Transverse colon (tissue), 4 donors: Measurements from ENCODE around the gene PRMT6. TPM values are rescaled to one million over a fixed set of nuclear protein-coding genes. Genes with fewer than 3 reads are reported as not detected.
"Not testable (repeated sequence)": the region's sequence is repeated elsewhere in the genome, so short reads cannot be mapped to it uniquely, and the experiment has no call there.

Experiments
- DNase-seq: peaks from one replicate; pipeline ENCODE4 v3.0.0-alpha.2; 2019
- H3K27ac ChIP-seq, 4 donors: fragments of 200-600 bp; sonication (generic); 2 replicates each; pipeline ENCODE4 v1.5.1; 2016 to 2018; ENCODE audit warnings: inconsistent platforms in 4 of 4
- H3K27me3 ChIP-seq: fragments of 200-600 bp; sonication (generic); 2 replicates; pipeline ENCODE4 v1.5.1; 2017; ENCODE audit warnings: inconsistent platforms
- H3K36me3 ChIP-seq, 4 donors: fragments of 200-600 bp; sonication (generic); 2 replicates each; pipeline ENCODE4 v1.5.1; 2017 to 2019; ENCODE audit warnings: inconsistent platforms in 4 of 4
- H3K4me1 ChIP-seq, 4 donors: fragments of 200-600 bp; sonication (generic); 2 replicates each; pipeline ENCODE4 v1.5.1; 2017 to 2020; ENCODE audit warnings: inconsistent platforms in 4 of 4
- H3K4me3 ChIP-seq, 4 donors: fragments of 200-600 bp; sonication (generic); 1 replicate in 1 of 4; 2 replicates in 3 of 4; pipeline versions ENCODE4 v1.5.1 to v1.6.1; 2017 to 2019; ENCODE audit warnings: inconsistent platforms in 4 of 4
- H3K9me3 ChIP-seq, 2 donors: fragments of 200-600 bp; sonication (generic); 2 replicates each; pipeline ENCODE4 v1.5.1; 2017 to 2019; ENCODE audit warnings: inconsistent platforms in 2 of 2
- EP300 ChIP-seq: sonication (generic); formaldehyde crosslinking; IDR thresholded peaks from one replicate; pipeline ENCODE4 v1.6.1; 2017; ENCODE audit warnings: antibody characterized with exemption, low read depth
- POLR2A ChIP-seq: fragments of 450-650 bp; IDR thresholded peaks from one replicate; pipeline ENCODE4 v1.6.1; 2016; ENCODE audit warnings: antibody characterized with exemption, mild to moderate bottlenecking, moderate library complexity
- POLR2AphosphoS5 ChIP-seq, 3 donors: sonication (generic); formaldehyde crosslinking; IDR thresholded peaks; one replicate each; pipeline ENCODE4 v1.6.1; 2016; ENCODE audit warnings: antibody characterized with exemption in 3 of 3
- WGBS, 2 donors: methylation state at CpG; one replicate each; pipeline ENCODE4 v1.1.5; 2018; ENCODE audit warnings: low coverage in 1 of 2; 5-methylcytosine and 5-hydroxymethylcytosine counted together
- in situ Hi-C, 4 donors: fragments of 200-750 bp; cut with MboI; loops; one replicate each; pipeline versions ENCODE4 v1.15.0 to v1.15.1; 2017; ENCODE audit warnings: low sequenced_read_pairs in 3 of 4, low pct_ligation_motif_present in 1 of 4, low pct_unique_long_range_greater_than_20kb in 1 of 4
- intact Hi-C: fragments of 100-400 bp; cut with DNase I; formaldehyde crosslinking; loops from one replicate; pipeline ENCODE4 v1.15.1; 2023; ENCODE audit warnings: low total_unique reads
- total RNA-seq, 4 donors: library from RNA; depleted of rRNA; stranded (reverse); fragments of >200 nt; gene quantifications; one replicate each; pipeline ENCODE4 v1.1.0, GENCODE V29; 2016
- TF ChIP-seq, protein P1 (sequence below), 5 experiments: fragments of 200-600 bp in 3 of 5; fragments of 450-650 bp in 2 of 5; sonication (generic) in 3 of 5; IDR thresholded peaks; 1 replicate in 2 of 5; 2 replicates in 3 of 5; pipeline ENCODE4 v1.5.1; 2016 to 2017; ENCODE audit warnings: antibody characterized with exemption in 5 of 5, inconsistent platforms in 3 of 5, mild to moderate bottlenecking in 2 of 5, moderate library complexity in 1 of 5

The PRMT6 gene
- total RNA-seq, 4 donors from 2014 or later = 10.7 to 15.7 (median 12.0) TPM

DNA sequence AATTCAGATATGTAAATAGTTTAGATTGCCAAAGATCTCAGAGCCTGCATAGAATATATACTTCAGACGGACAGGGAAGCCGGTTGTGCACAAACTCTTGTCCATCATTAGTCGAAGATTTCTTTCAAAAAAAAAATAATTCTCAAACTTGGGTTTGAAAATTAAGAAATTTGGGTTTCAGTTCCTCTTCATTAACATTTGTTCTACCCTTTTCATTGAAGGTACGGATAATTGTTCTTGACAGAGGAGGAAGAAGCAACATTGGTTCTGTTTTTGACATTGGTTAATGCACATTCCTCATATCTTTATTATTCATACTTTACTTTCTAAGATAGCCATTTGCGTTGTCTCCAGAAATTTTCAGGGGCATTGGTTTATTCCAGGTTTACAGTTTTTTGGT lies 38.0 kb upstream of the PRMT6 start:
- 73 to 94% methylated on average over 5 of the region's 5 CpGs for WGBS, 2 donors
- no peaks in the 10 kb centered on the region for H3K4me1 ChIP-seq
- intact Hi-C loops (no loop called here), in situ Hi-C loops (no loop called here)
- no peak overlapping the region for H3K4me3 ChIP-seq
- no peak for DNase-seq
- H3K27ac ChIP-seq = no peak overlapping the region
- no peaks in the 10 kb centered on the region for H3K27me3 ChIP-seq
- no peaks in the 10 kb centered on the region for H3K36me3 ChIP-seq
- no peaks in the 10 kb centered on the region for H3K9me3 ChIP-seq
- TF ChIP-seq, protein P1, sequence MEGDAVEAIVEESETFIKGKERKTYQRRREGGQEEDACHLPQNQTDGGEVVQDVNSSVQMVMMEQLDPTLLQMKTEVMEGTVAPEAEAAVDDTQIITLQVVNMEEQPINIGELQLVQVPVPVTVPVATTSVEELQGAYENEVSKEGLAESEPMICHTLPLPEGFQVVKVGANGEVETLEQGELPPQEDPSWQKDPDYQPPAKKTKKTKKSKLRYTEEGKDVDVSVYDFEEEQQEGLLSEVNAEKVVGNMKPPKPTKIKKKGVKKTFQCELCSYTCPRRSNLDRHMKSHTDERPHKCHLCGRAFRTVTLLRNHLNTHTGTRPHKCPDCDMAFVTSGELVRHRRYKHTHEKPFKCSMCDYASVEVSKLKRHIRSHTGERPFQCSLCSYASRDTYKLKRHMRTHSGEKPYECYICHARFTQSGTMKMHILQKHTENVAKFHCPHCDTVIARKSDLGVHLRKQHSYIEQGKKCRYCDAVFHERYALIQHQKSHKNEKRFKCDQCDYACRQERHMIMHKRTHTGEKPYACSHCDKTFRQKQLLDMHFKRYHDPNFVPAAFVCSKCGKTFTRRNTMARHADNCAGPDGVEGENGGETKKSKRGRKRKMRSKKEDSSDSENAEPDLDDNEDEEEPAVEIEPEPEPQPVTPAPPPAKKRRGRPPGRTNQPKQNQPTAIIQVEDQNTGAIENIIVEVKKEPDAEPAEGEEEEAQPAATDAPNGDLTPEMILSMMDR (IDR thresholded peaks at IDR 0.05) = no peak
- no peak for TF ChIP-seq POLR2AphosphoS5 (IDR thresholded peaks at IDR 0.05)
- no peak for TF ChIP-seq EP300
- TF ChIP-seq POLR2A = no peak

DNA sequence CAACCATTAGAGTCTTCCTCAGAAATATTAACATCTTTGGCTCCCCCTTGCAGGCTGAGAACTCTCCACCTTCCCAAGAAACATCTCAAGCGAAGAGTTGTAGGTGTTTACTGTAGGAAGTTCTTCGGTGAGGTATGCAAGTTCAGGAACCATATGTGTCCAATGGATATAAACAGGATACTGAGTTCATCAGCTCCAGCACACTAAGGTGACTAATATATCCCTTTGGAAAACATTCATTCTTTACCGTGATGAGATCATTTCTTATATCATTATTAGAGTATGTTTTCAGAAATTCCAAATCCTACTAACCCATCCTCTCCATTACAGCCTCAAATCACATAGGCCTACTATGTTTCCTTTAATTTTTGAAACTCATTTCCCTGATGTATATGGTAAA lies 37.3 kb upstream of the PRMT6 start:
- intact Hi-C loops (no loop called here), in situ Hi-C loops (no loop called here)
- H3K27ac ChIP-seq = no peak overlapping the region
- TF ChIP-seq EP300 (no peak), POLR2A (no peak), POLR2AphosphoS5 (IDR thresholded peaks at IDR 0.05) (no peak)
- TF ChIP-seq, protein P1 (IDR thresholded peaks at IDR 0.05) = no peak
- no peaks in the 10 kb centered on the region for H3K27me3 ChIP-seq
- H3K4me1 ChIP-seq = no peaks in the 10 kb centered on the region
- no peak overlapping the region for H3K4me3 ChIP-seq
- 82 to 83% methylated on average over 1 to 3 of the region's 3 CpGs for WGBS, 2 donors
- no peak for DNase-seq
- H3K9me3 ChIP-seq = no peaks in the 10 kb centered on the region
- H3K36me3 ChIP-seq = no peaks in the 10 kb centered on the region

DNA sequence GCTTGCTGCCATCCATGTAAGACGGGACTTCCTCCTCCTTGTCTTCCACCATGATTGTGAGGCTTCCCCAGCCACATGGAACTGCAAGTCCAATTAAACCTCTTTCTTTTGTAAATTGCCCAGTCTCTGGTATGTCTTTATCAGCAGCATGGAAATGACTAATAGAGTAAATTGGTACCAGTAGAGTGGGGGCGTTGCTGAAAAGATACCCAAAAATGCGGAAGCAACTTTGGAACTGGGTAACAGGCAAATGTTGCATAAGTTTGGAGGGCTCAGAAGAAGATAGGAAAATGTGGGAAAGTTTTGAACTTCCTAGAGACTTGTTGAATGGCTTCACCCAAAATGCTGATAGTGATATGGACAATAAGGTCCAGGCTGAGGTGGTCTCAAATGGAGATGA lies 17.6 kb upstream of the PRMT6 start:
- H3K4me1 ChIP-seq, H3K27me3 ChIP-seq, H3K36me3 ChIP-seq, H3K27ac ChIP-seq, intact Hi-C loops, H3K9me3 ChIP-seq, in situ Hi-C loops, H3K4me3 ChIP-seq, DNase-seq: not testable (repeated sequence)
- 95 to 97% methylated on average over 2 to 3 of the region's 3 CpGs for WGBS, 2 donors

DNA sequence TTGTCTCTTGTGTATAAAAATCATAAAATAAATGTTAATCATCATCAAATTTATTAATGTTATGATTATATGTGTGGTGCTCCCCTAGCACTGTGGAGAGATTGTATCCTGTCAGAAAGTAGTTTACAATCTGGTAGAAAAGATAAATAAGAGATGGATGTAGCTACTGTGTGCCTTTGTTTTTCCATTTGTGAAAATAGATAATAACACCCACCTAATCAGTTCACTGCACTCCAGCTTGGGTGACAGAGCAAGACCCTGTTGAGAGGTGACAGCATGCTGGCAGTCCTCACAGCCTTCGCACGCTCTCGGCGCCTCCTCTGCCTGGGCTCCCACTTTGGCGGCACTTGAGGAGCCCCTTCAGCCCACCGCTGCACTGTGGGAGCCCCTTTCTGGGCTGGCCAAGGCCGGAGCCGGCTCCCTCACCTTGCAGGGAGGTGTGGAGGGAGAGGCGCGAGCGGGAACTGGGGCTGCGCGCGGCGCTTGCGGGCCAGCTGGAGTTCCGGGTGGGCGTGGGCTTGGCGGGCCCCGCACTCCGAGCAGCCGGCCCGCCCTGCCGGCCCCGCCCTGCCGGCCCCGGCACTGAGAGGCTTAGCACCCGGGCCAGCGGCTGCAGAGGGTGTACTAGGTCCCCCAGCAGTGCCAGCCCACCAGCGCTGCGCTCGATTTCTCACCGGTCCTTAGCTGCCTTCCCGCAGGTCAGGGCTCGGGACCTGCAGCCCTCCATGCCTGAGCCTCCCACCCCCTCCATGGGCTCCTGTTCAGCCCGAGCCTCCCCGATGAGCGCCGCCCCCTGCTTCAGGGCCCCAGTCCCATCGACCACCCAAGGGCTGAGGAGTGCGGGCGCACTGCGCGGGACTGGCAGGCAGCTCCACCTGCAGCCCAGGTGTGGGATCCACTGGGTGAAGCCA lies 11.9 kb upstream of the PRMT6 start:
- intact Hi-C loops, DNase-seq, in situ Hi-C loops, H3K27me3 ChIP-seq, H3K4me1 ChIP-seq, H3K4me3 ChIP-seq, H3K9me3 ChIP-seq, H3K27ac ChIP-seq, H3K36me3 ChIP-seq: not testable (repeated sequence)
- 95% methylated on average over 41 of the region's 44 CpGs; no CpG with 5 or more reads in 1 of the 2 donors for WGBS, 2 donors

DNA sequence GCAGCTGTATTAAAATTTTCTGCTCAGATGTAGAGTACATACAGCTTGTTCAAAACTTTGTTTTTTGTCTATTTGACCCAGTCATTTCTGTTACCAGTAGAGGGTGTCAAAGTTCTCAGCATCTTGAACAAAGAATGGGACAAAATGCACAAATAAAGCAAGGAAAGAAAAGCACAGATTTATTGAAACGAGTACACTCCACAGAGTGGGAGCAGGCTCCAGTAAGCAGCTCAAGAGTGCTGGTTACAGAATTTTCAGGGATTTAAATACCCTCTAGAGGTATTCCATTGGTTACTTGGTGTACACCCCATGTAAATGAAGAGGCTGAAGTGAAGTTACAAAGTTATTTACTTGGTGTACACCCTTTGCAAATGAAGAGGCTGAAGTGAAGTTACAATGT lies 8.9 kb upstream of the PRMT6 start:
- intact Hi-C loops = no loop called here
- WGBS, 2 donors = 72 to 100% methylated on average over 1 of the region's 1 CpG

More for the DNA sequence above, 8.9 kb upstream of the PRMT6 start:
- peaks cover 0 to 3% of the 10 kb centered on the region in 2 donors for H3K9me3 ChIP-seq
- no peak overlapping the region for H3K27ac ChIP-seq
- H3K4me1 ChIP-seq = no peaks in the 10 kb centered on the region
- no peak for TF ChIP-seq EP300
- TF ChIP-seq, protein P1 (IDR thresholded peaks at IDR 0.05) = no peak
- no peak for TF ChIP-seq POLR2A
- no peak for TF ChIP-seq POLR2AphosphoS5 (IDR thresholded peaks at IDR 0.05)
- no peaks in the 10 kb centered on the region for H3K27me3 ChIP-seq
- no peak for DNase-seq
- H3K4me3 ChIP-seq = no peak overlapping the region
- in situ Hi-C loops = no loop called here
- no peaks in the 10 kb centered on the region for H3K36me3 ChIP-seq
